Astrocyte (in vitro differentiated cells and primary cell): ENCODE data around the gene RBM23. TPM values are rescaled to one million over a fixed set of nuclear protein-coding genes. Genes with fewer than 3 reads are reported as not detected.

Source experiments
- DNase-seq: peaks from one replicate; pipeline ENCODE4 v3.0.0-alpha.2; 2010; ENCODE audit warnings: low read depth
- FAIRE-seq: peaks from 2 replicates; lab custom pipeline; 2011; peaks lifted over from hg19 to GRCh38; lab: Jason Lieb, UNC
- H2AFZ ChIP-seq: 2 replicates; pipeline ENCODE4 v1.6.0; 2012; ENCODE audit warnings: low read depth, low read length, inconsistent platforms
- H3K27ac ChIP-seq: 2 replicates; pipeline ENCODE4 v1.5.1; 2011; ENCODE audit warnings: low read depth, low read length, inconsistent platforms
- H3K27me3 ChIP-seq: 2 replicates; pipeline ENCODE4 v1.6.0; 2011; ENCODE audit warnings: low read length, inconsistent platforms; ENCODE audit not compliant: insufficient read depth
- H3K36me3 ChIP-seq: 2 replicates; pipeline ENCODE4 v1.5.1; 2011; ENCODE audit warnings: low read length, inconsistent platforms; ENCODE audit not compliant: insufficient read depth
- H3K4me1 ChIP-seq: 2 replicates; pipeline ENCODE4 v1.5.1; 2011; ENCODE audit warnings: low read length, inconsistent platforms; ENCODE audit not compliant: insufficient read depth
- H3K4me2 ChIP-seq: 2 replicates; pipeline ENCODE4 v1.6.0; 2012; ENCODE audit warnings: low read length, inconsistent platforms
- H3K4me3 ChIP-seq: 2 replicates; pipeline ENCODE4 v1.5.1; 2011; ENCODE audit warnings: low read depth, mild to moderate bottlenecking, low read length, inconsistent platforms; ENCODE audit not compliant: insufficient read depth
- H3K79me2 ChIP-seq: 2 replicates; pipeline ENCODE4 v1.6.0; 2012; ENCODE audit warnings: mild to moderate bottlenecking, low read length, inconsistent platforms; ENCODE audit not compliant: insufficient read depth
- H3K9ac ChIP-seq: 2 replicates; pipeline ENCODE4 v1.6.0; 2012; ENCODE audit warnings: mild to moderate bottlenecking, low read length, inconsistent platforms
- H3K9me3 ChIP-seq: 2 replicates; pipeline ENCODE4 v1.5.1; 2012; ENCODE audit warnings: low read depth, mild to moderate bottlenecking, low read length, inconsistent platforms; ENCODE audit not compliant: insufficient read depth
- H4K20me1 ChIP-seq: 2 replicates; pipeline ENCODE4 v1.6.0; 2012; ENCODE audit warnings: low read length, inconsistent platforms; ENCODE audit not compliant: insufficient read depth
- H3K27ac Mint-ChIP-seq: one replicate; pipeline ENCODE4 v1.8.0; 2021; ENCODE audit warnings: mild to moderate bottlenecking, mixed read lengths; ENCODE audit not compliant: unreplicated experiment
- H3K27me3 Mint-ChIP-seq: one replicate; pipeline ENCODE4 v1.8.0; 2021; ENCODE audit warnings: low read depth, mixed read lengths; ENCODE audit not compliant: unreplicated experiment
- H3K36me3 Mint-ChIP-seq: one replicate; pipeline ENCODE4 v1.8.0; 2021; ENCODE audit warnings: low read depth, mixed read lengths; ENCODE audit not compliant: unreplicated experiment
- H3K4me1 Mint-ChIP-seq: one replicate; pipeline ENCODE4 v1.8.0; 2021; ENCODE audit warnings: low read depth, mixed read lengths; ENCODE audit not compliant: unreplicated experiment
- H3K4me3 Mint-ChIP-seq: one replicate; pipeline ENCODE4 v1.8.0; 2021; ENCODE audit warnings: mild to moderate bottlenecking, moderate library complexity, mixed read lengths; ENCODE audit not compliant: unreplicated experiment
- H3K9me3 Mint-ChIP-seq: one replicate; pipeline ENCODE4 v1.8.0; 2021; ENCODE audit warnings: mild to moderate bottlenecking, mixed read lengths; ENCODE audit not compliant: unreplicated experiment
- CTCF ChIP-seq: IDR thresholded peaks from 2 replicates; pipeline ENCODE4 v1.5.1; 2011; ENCODE audit warnings: low read depth, mild to moderate bottlenecking, inconsistent platforms, low read length, moderate library complexity; ENCODE audit not compliant: insufficient read depth
- EZH2 ChIP-seq: IDR thresholded peaks from 2 replicates; pipeline ENCODE4 v1.6.1; 2012; ENCODE audit warnings: mild to moderate bottlenecking, low read length, inconsistent platforms; ENCODE audit not compliant: insufficient read depth
- total RNA-seq: library from RNA; stranded (reverse); gene quantifications from 2 replicates; pipeline ENCODE4 v1.2.1, GENCODE V29; 2021

The RBM23 gene
- total RNA-seq, 1 donor from 2014 or later: 49.3 TPM

GRCh38 chr14:22962061-22962676 lies 43.2 kb upstream of the RBM23 start:
- FAIRE-seq (no peak), DNase-seq (no peak)
- H3K4me2 ChIP-seq: no peak overlapping the region
- peaks cover 1% of the 10 kb centered on the region for H3K4me1 Mint-ChIP-seq
- no peaks in the 10 kb centered on the region for H3K9me3 ChIP-seq
- H2AFZ ChIP-seq: no peak overlapping the region
- no peaks in the 10 kb centered on the region for H3K27me3 Mint-ChIP-seq
- H3K27me3 ChIP-seq: no peaks in the 10 kb centered on the region
- H3K9me3 Mint-ChIP-seq: no peaks in the 10 kb centered on the region
- peaks cover 3% of the 10 kb centered on the region for H3K36me3 Mint-ChIP-seq
- no peak overlapping the region for H3K27ac Mint-ChIP-seq
- H3K36me3 ChIP-seq: no peaks in the 10 kb centered on the region
- H3K4me3 ChIP-seq: no peak overlapping the region
- no peak overlapping the region for H3K4me3 Mint-ChIP-seq
- no peaks in the 10 kb centered on the region for H3K79me2 ChIP-seq
- H3K4me1 ChIP-seq: no peaks in the 10 kb centered on the region
- TF ChIP-seq EZH2: no peak
- TF ChIP-seq CTCF: no peak
- H3K9ac ChIP-seq: no peak overlapping the region
- no peak overlapping the region for H3K27ac ChIP-seq
- no peaks in the 10 kb centered on the region for H4K20me1 ChIP-seq

GRCh38 chr14:22955702-22956569 lies 37.0 kb upstream of the RBM23 start:
- peaks cover 10% of the 10 kb centered on the region for H3K4me1 ChIP-seq
- no peak for FAIRE-seq
- peak overlapping the region; percentile 94 for H3K4me2 ChIP-seq
- no peaks in the 10 kb centered on the region for H4K20me1 ChIP-seq
- H3K36me3 ChIP-seq: no peaks in the 10 kb centered on the region
- TF ChIP-seq EZH2 (no peak), CTCF (no peak)
- peak overlapping the region; percentile 90 for H3K27ac Mint-ChIP-seq
- H3K36me3 Mint-ChIP-seq: peaks cover 5% of the 10 kb centered on the region
- peak; percentile 10 for DNase-seq
- no peaks in the 10 kb centered on the region for H3K27me3 Mint-ChIP-seq
- H3K9ac ChIP-seq: peak overlapping the region; percentile 82
- H3K9me3 Mint-ChIP-seq: no peaks in the 10 kb centered on the region
- H3K9me3 ChIP-seq: no peaks in the 10 kb centered on the region
- peaks cover 9% of the 10 kb centered on the region for H3K4me1 Mint-ChIP-seq
- H3K4me3 Mint-ChIP-seq: peak overlapping the region; percentile 91
- H3K4me3 ChIP-seq: peak overlapping the region; percentile 73
- H2AFZ ChIP-seq: peak overlapping the region; percentile 65
- H3K79me2 ChIP-seq: no peaks in the 10 kb centered on the region
- no peaks in the 10 kb centered on the region for H3K27me3 ChIP-seq
- peak overlapping the region; percentile 76 for H3K27ac ChIP-seq
